ENCODE measurements around the gene AHI1.

DNA sequence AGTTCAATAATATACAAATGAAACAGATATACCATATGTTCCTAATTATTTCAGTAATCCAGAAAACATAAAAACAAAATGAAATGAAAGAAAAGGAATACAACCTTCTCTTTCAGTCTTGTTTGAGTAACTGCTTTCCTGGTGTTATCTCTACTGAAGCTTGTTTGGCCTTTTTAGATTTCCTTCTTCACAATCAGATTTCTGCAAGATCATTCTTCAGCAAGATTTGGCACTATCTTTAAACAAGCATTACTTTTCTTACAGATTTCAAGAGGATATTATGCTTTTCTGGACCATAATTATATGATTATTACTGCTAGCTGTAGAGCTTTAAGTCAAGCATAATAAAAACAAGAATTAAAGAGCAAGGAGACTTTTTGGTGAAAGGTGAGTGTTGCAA, 196.2 kb downstream of the AHI1 start:
- TF ChIP-seq GATA2 (CRISPR knock-in tag; IDR thresholded peaks at IDR 0.05) (no peak), SMC3 (IDR thresholded peaks at IDR 0.05; ENCODE audit: low read depth, low read length) (no peak), CHD2 (IDR thresholded peaks at IDR 0.05; ENCODE audit: low read length, partially characterized antibody) (no peak), MEF2A (IDR thresholded peaks at IDR 0.05; ENCODE audit: borderline replicate concordance, low read depth) (no peak), RAD21 (IDR thresholded peaks at IDR 0.05; ENCODE audit: low read length) (no peak), TCF12 (IDR thresholded peaks at IDR 0.05) (no peak), POLR2AphosphoS5 (IDR thresholded peaks at IDR 0.05; ENCODE audit: low read depth, low read length) (no peak)
- TF ChIP-seq, protein P1, sequence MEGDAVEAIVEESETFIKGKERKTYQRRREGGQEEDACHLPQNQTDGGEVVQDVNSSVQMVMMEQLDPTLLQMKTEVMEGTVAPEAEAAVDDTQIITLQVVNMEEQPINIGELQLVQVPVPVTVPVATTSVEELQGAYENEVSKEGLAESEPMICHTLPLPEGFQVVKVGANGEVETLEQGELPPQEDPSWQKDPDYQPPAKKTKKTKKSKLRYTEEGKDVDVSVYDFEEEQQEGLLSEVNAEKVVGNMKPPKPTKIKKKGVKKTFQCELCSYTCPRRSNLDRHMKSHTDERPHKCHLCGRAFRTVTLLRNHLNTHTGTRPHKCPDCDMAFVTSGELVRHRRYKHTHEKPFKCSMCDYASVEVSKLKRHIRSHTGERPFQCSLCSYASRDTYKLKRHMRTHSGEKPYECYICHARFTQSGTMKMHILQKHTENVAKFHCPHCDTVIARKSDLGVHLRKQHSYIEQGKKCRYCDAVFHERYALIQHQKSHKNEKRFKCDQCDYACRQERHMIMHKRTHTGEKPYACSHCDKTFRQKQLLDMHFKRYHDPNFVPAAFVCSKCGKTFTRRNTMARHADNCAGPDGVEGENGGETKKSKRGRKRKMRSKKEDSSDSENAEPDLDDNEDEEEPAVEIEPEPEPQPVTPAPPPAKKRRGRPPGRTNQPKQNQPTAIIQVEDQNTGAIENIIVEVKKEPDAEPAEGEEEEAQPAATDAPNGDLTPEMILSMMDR (IDR thresholded peaks at IDR 0.05): no peak
- TF ChIP-seq, protein P2, sequence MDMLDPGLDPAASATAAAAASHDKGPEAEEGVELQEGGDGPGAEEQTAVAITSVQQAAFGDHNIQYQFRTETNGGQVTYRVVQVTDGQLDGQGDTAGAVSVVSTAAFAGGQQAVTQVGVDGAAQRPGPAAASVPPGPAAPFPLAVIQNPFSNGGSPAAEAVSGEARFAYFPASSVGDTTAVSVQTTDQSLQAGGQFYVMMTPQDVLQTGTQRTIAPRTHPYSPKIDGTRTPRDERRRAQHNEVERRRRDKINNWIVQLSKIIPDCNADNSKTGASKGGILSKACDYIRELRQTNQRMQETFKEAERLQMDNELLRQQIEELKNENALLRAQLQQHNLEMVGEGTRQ (IDR thresholded peaks at IDR 0.05; ENCODE audit: borderline replicate concordance, low read depth, low read length): no peak
